Upper lobe of left lung (tissue), 6 donors: Measurements from ENCODE around the gene SNRPE. TPM values are rescaled to one million over a fixed set of nuclear protein-coding genes. Genes with fewer than 3 reads are reported as not detected.

Experiments used
- ATAC-seq, 2 donors: fragments of 200-7000 bp; cut with Tn5 transposase; one replicate each; pipeline ENCODE4 v1.9.1; 2022; ENCODE audit warnings: mild to moderate bottlenecking in 2 of 2, moderate library complexity in 2 of 2; ENCODE audit not compliant: low FRiP score in 2 of 2
- DNase-seq, 2 donors: peaks; one replicate each; pipeline ENCODE4 v3.0.0-alpha.2; 2019 to 2020
- H3K27ac ChIP-seq, 4 donors: fragments of 200-600 bp; sonication (generic); one replicate each; pipeline ENCODE4 v1.5.1; 2016 to 2019
- H3K27me3 ChIP-seq, 4 donors: fragments of 200-600 bp; sonication (generic); one replicate each; pipeline ENCODE4 v1.5.1; 2017 to 2019
- H3K36me3 ChIP-seq, 4 donors: fragments of 200-600 bp; sonication (generic); one replicate each; pipeline ENCODE4 v1.5.1; 2016 to 2019
- H3K4me1 ChIP-seq, 4 donors: fragments of 200-600 bp; sonication (generic); one replicate each; pipeline ENCODE4 v1.5.1; 2018 to 2019
- H3K4me3 ChIP-seq, 4 donors: fragments of 200-600 bp; sonication (generic); one replicate each; pipeline ENCODE4 v1.5.1; 2017 to 2019; ENCODE audit warnings: mild to moderate bottlenecking in 2 of 4, moderate library complexity in 1 of 4
- H3K9me3 ChIP-seq, 4 donors: fragments of 200-600 bp; sonication (generic); one replicate each; pipeline ENCODE4 v1.5.1; 2018 to 2019
- CTCF ChIP-seq, 6 experiments: fragments of 450-650 bp in 4 of 6; fragments of 200-600 bp in 2 of 6; sonication (generic) in 2 of 6; IDR thresholded peaks; one replicate each; pipeline ENCODE4 v1.5.1; 2016 to 2019; ENCODE audit warnings: antibody characterized with exemption in 6 of 6
- EP300 ChIP-seq, 4 donors: sonication (generic); formaldehyde crosslinking; IDR thresholded peaks; one replicate each; pipeline ENCODE4 v1.5.1; 2017; ENCODE audit warnings: antibody characterized with exemption in 4 of 4, control low read depth in 2 of 4
- POLR2A ChIP-seq, 4 donors: fragments of 450-650 bp; IDR thresholded peaks; one replicate each; pipeline ENCODE4 v1.5.1; 2016 to 2017; ENCODE audit warnings: antibody characterized with exemption in 4 of 4, mild to moderate bottlenecking in 2 of 4
- POLR2AphosphoS5 ChIP-seq, 2 donors: sonication (generic); formaldehyde crosslinking; IDR thresholded peaks; one replicate each; pipeline ENCODE4 v1.5.1; 2017; ENCODE audit warnings: antibody characterized with exemption in 2 of 2
- WGBS, 2 donors: methylation state at CpG; one replicate each; pipeline ENCODE4 v1.1.5; 2017 to 2018; 5-methylcytosine and 5-hydroxymethylcytosine counted together
- total RNA-seq, 6 donors: library from RNA; depleted of rRNA in 4 of 6; stranded (reverse); fragments of >200 nt in 4 of 6; gene quantifications; one replicate each; pipeline versions ENCODE4 v1.1.0 to v1.2.1, GENCODE V29; 2016 to 2021
- donor health status: DM: no; HTN: no; CAD: no; lungs with moderate emphysema.
- donor health status: DM: no; HTN: yes; CAD: no; lungs with severe emphysema.

SNRPE gene
- total RNA-seq, 6 donors from 2014 or later: 7.3 to 72.7 (median 34.0) TPM

GRCh38 chr1:203899869-203900714 is 38.7 kb downstream of the SNRPE start:
- Histone ChIP-seq H3K4me1 (no peaks in the 10 kb centered on the region), H3K27ac (no peak overlapping the region), H3K9me3 (no peaks in the 10 kb centered on the region), H3K27me3 (no peaks in the 10 kb centered on the region), H3K4me3 (no peak overlapping the region), H3K36me3 (no peaks in the 10 kb centered on the region)
- WGBS, 2 donors: 89 to 92% methylated on average over 14 to 42 of the region's 47 CpGs
- no peak for TF ChIP-seq CTCF (IDR thresholded peaks at IDR 0.05)
- ATAC-seq: no peak
- peak in 1 of 2 donors; percentile 79 for DNase-seq

GRCh38 chr1:203901581-203901980 is 40.2 kb downstream of the SNRPE start:
- Histone ChIP-seq H3K27ac (no peak overlapping the region), H3K36me3 (no peaks in the 10 kb centered on the region), H3K4me1 (no peaks in the 10 kb centered on the region), H3K9me3 (no peaks in the 10 kb centered on the region), H3K4me3 (no peak overlapping the region), H3K27me3 (no peaks in the 10 kb centered on the region)
- DNase-seq: no peak
- TF ChIP-seq CTCF (IDR thresholded peaks at IDR 0.05): no peak
- TF ChIP-seq POLR2AphosphoS5 (IDR thresholded peaks at IDR 0.05): no peak
- no peak for TF ChIP-seq EP300 (IDR thresholded peaks at IDR 0.05)
- no peak for TF ChIP-seq POLR2A (IDR thresholded peaks at IDR 0.05)
- ATAC-seq: no peak
- WGBS, 2 donors: 89 to 90% methylated on average over 12 of the region's 12 CpGs

DNA sequence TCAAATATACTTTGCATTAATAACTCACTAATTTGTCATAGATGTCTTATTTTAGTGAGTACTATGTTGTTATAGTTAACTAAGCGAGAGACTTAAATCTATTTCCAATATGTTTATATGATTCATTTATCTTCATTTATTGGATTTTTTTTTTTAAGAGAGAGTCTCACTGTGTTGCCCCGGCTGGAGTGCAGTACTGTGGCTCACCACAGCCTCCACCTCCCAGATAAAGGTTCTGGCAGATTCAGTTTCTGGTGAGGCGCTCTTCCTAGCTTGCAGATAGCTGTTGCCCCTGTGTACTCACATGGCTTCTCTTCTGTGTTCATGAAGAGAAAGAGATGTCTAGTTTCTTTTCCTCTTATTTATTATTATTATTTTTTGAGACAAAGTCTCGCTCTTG is 43.9 kb downstream of the SNRPE start:
- ATAC-seq: no peak
- Histone ChIP-seq H3K36me3 (no peaks in the 10 kb centered on the region), H3K4me1 (no peaks in the 10 kb centered on the region), H3K9me3 (no peaks in the 10 kb centered on the region), H3K27ac (no peak overlapping the region), H3K27me3 (no peaks in the 10 kb centered on the region), H3K4me3 (no peak overlapping the region)
- TF ChIP-seq CTCF (IDR thresholded peaks at IDR 0.05): no peak
- no peak for TF ChIP-seq POLR2AphosphoS5 (IDR thresholded peaks at IDR 0.05)
- no peak for TF ChIP-seq POLR2A (IDR thresholded peaks at IDR 0.05)
- no peak for TF ChIP-seq EP300 (IDR thresholded peaks at IDR 0.05)
- no peak for DNase-seq
- 87 to 93% methylated on average over 4 of the region's 4 CpGs for WGBS, 2 donors

GRCh38 chr1:203906932-203907331 is 45.5 kb downstream of the SNRPE start:
- TF ChIP-seq CTCF (IDR thresholded peaks at IDR 0.05): no peak
- no peak for TF ChIP-seq POLR2A (IDR thresholded peaks at IDR 0.05)
- TF ChIP-seq POLR2AphosphoS5 (IDR thresholded peaks at IDR 0.05): no peak
- TF ChIP-seq EP300 (IDR thresholded peaks at IDR 0.05): no peak
- H3K36me3 ChIP-seq: no peaks in the 10 kb centered on the region
- WGBS, 2 donors: 42 to 60% methylated on average over 2 of the region's 2 CpGs
- no peaks in the 10 kb centered on the region for H3K4me1 ChIP-seq
- no peak overlapping the region for H3K27ac ChIP-seq
- no peaks in the 10 kb centered on the region for H3K9me3 ChIP-seq
- no peaks in the 10 kb centered on the region for H3K27me3 ChIP-seq
- DNase-seq (no peak), ATAC-seq (peak in 1 of 2 donors; percentile 69)
- H3K4me3 ChIP-seq: no peak overlapping the region

DNA sequence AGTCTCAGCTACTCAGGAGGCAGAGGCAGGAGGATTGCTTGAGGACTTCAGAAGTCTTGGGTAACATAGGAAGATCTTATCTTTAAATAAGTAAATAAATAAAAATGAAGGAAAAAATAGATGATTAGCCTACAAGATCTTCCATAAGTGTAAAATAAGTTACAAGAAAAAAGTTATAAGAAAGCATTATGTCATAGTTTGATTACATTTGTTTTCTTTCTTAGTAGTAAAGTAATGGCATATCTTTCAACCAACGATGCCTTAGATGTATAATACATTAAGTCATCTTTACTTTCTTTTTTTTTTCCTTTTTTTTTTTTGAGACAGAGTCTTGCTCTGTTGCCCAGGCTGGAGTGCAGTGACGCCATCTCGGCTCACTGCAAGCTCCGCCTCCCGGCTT is 46.5 kb downstream of the SNRPE start:
- no peaks in the 10 kb centered on the region for H3K27me3 ChIP-seq
- 87 to 95% methylated on average over 3 to 5 of the region's 5 CpGs for WGBS, 2 donors

More for the DNA sequence above, 46.5 kb downstream of the SNRPE start:
- Histone ChIP-seq H3K4me3 (no peak overlapping the region), H3K9me3 (no peaks in the 10 kb centered on the region), H3K4me1 (no peaks in the 10 kb centered on the region), H3K36me3 (no peaks in the 10 kb centered on the region), H3K27ac (no peak overlapping the region)
- DNase-seq: no peak
- no peak for ATAC-seq
- no peak for TF ChIP-seq EP300 (IDR thresholded peaks at IDR 0.05)
- no peak for TF ChIP-seq POLR2AphosphoS5 (IDR thresholded peaks at IDR 0.05)
- TF ChIP-seq CTCF (IDR thresholded peaks at IDR 0.05): no peak
- TF ChIP-seq POLR2A (IDR thresholded peaks at IDR 0.05): no peak
